HepG2 (cell line): ENCODE results near the gene CCDC9B. TPM values are rescaled to one million over a fixed set of nuclear protein-coding genes. Genes with fewer than 3 reads are reported as not detected.

Experiments
- ATAC-seq: fragments of 200-7000 bp; cut with Tn5 transposase; 3 replicates; pipeline ENCODE4 v1.9.1; 2020; ENCODE audit warnings: mild to moderate bottlenecking, moderate library complexity
- BruUV-seq: library from RNA; stranded (reverse); fragments of 400-500 nt; replicated peaks from 2 replicates; lab custom pipeline; 2021; lab: Mats Ljungman, UMichigan
- CTCF ChIA-PET: fragments of 300-600 bp; formaldehyde crosslinking; extraction: SDS; loops from one replicate; lab custom pipeline; 2021; ENCODE audit warnings: low total read pairs, inconsistent platforms, low intra/inter-chr PET ratio; lab: Yijun Ruan, JAX
- POLR2A ChIA-PET: fragments of 350-600 bp; sonication (Branson Sonifier 250); formaldehyde crosslinking; loops from one replicate; lab custom pipeline; 2020; ENCODE audit warnings: antibody characterized with exemption, inconsistent platforms; lab: Yijun Ruan, JAX
- DNase-seq: peaks from one replicate; pipeline ENCODE4 v3.0.0-alpha.2; 2015; ENCODE audit warnings: low spot score
- FAIRE-seq: peaks from 3 replicates; lab custom pipeline; 2011; peaks lifted over from hg19 to GRCh38; lab: Jason Lieb, UNC
- H2AFZ ChIP-seq: one replicate; pipeline ENCODE4 v1.6.1; 2011; ENCODE audit warnings: low read length, inconsistent platforms
- H3K27ac ChIP-seq: fragments of 300-600 bp; 3 replicates; pipeline ENCODE4 v1.8.0; 2011; ENCODE audit warnings: mixed run types, mild to moderate bottlenecking, mixed read lengths, low read length, inconsistent platforms; ENCODE audit not compliant: insufficient read depth; ENCODE audit errors: extremely low read length
- H3K27me3 ChIP-seq, 2 experiments: fragments of 200-600 bp in 1 of 2; 2 replicates in 1 of 2; 3 replicates in 1 of 2; pipeline versions ENCODE4 v1.6.0 to v1.8.0; 2011; ENCODE audit warnings: low read length in 2 of 2, mild to moderate bottlenecking in 2 of 2, moderate library complexity in 2 of 2, inconsistent platforms in 1 of 2; ENCODE audit not compliant: insufficient read depth in 2 of 2, control insufficient read depth in 1 of 2
- H3K36me3 ChIP-seq, 2 experiments: fragments of 200-600 bp in 1 of 2; replicated peaks in 1 of 2; 2 replicates in 1 of 2; 3 replicates in 1 of 2; pipeline versions ENCODE4 v1.5.1 to v1.8.0; 2011; ENCODE audit warnings: low read length in 2 of 2, inconsistent platforms in 1 of 2; ENCODE audit not compliant: insufficient read depth in 2 of 2, control insufficient read depth in 1 of 2
- H3K4me1 ChIP-seq: 2 replicates; pipeline ENCODE4 v1.5.1; 2012; ENCODE audit warnings: low read length, inconsistent platforms; ENCODE audit not compliant: insufficient read depth
- H3K4me2 ChIP-seq: 2 replicates; pipeline ENCODE4 v1.6.0; 2011; ENCODE audit warnings: low read depth, low read length, inconsistent platforms
- H3K4me3 ChIP-seq, 3 experiments: fragments of 200-600 bp in 1 of 3; sonication (generic), shearing (Covaris generic) in 1 of 3; replicated peaks in 1 of 3; 2 replicates each; pipeline ENCODE4 v1.5.1; 2011 to 2016; ENCODE audit warnings: low read length in 3 of 3, inconsistent platforms in 2 of 3, low read depth in 2 of 3, mild to moderate bottlenecking in 2 of 3, control low read depth in 1 of 3, mixed read lengths in 1 of 3; ENCODE audit not compliant: insufficient read depth in 1 of 3
- H3K79me2 ChIP-seq: one replicate; pipeline ENCODE4 v1.6.1; 2011; ENCODE audit warnings: low read length, inconsistent platforms; ENCODE audit not compliant: insufficient read depth
- H3K9ac ChIP-seq: 2 replicates; pipeline ENCODE4 v1.6.0; 2011; ENCODE audit warnings: mild to moderate bottlenecking, low read depth, low read length, inconsistent platforms; ENCODE audit not compliant: insufficient read depth
- H3K9me3 ChIP-seq: 2 replicates; pipeline ENCODE4 v1.5.1; 2012; ENCODE audit warnings: mild to moderate bottlenecking, low read length
- H4K20me1 ChIP-seq: 2 replicates; pipeline ENCODE4 v1.6.0; 2011; ENCODE audit warnings: inconsistent platforms, mild to moderate bottlenecking, low read length, moderate library complexity; ENCODE audit not compliant: insufficient read depth
- AKAP8 ChIP-seq: sonication (generic); formaldehyde crosslinking; IDR thresholded peaks from 2 replicates; pipeline ENCODE4 v1.5.1; 2020; ENCODE audit warnings: mild to moderate bottlenecking, missing genetic modification reagents
- BORCS8-MEF2B ChIP-seq: sonication (generic); formaldehyde crosslinking; IDR thresholded peaks from 2 replicates; pipeline ENCODE4 v1.8.0; 2022; ENCODE audit warnings: mild to moderate bottlenecking, missing genetic modification reagents
- CCAR2 ChIP-seq: fragments of 200-400 bp; formaldehyde crosslinking; optimal IDR thresholded peaks from 2 replicates; pipeline ENCODE3; 2018; ENCODE audit warnings: low read depth, mild to moderate bottlenecking, low read length, moderate library complexity
- CENPT ChIP-seq: sonication (generic); formaldehyde crosslinking; IDR thresholded peaks from 2 replicates; pipeline ENCODE4 v1.8.0; 2022; ENCODE audit warnings: low read depth, mild to moderate bottlenecking, moderate library complexity, missing genetic modification reagents
- FOSL2 ChIP-seq: sonication (generic); formaldehyde crosslinking; IDR thresholded peaks from 2 replicates; pipeline ENCODE4 v1.4.0; 2020; ENCODE audit warnings: missing genetic modification reagents
- PHF21A ChIP-seq: sonication (generic); formaldehyde crosslinking; IDR thresholded peaks from 2 replicates; pipeline ENCODE4 v1.5.0; 2020; ENCODE audit warnings: mild to moderate bottlenecking, missing genetic modification reagents
- RFXAP ChIP-seq: sonication (generic); formaldehyde crosslinking; IDR thresholded peaks from 2 replicates; pipeline ENCODE4 v1.4.0; 2020; ENCODE audit warnings: missing genetic modification reagents, borderline replicate concordance
- TAF15 ChIP-seq: fragments of 200-400 bp; formaldehyde crosslinking; IDR thresholded peaks from one replicate; pipeline ENCODE4 v1.6.1; 2018; ENCODE audit warnings: mild to moderate bottlenecking, low read depth, low read length; ENCODE audit not compliant: poor library complexity, severe bottlenecking
- ZFYVE20 ChIP-seq: sonication (generic); formaldehyde crosslinking; IDR thresholded peaks from 2 replicates; pipeline ENCODE4 v1.8.0; 2023; ENCODE audit warnings: low read depth, mild to moderate bottlenecking, moderate library complexity, missing genetic modification reagents, borderline replicate concordance
- ZNF264 ChIP-seq: sonication (generic); formaldehyde crosslinking; IDR thresholded peaks from 2 replicates; pipeline ENCODE4 v1.4.0; 2020; ENCODE audit warnings: missing genetic modification reagents
- ZNF326 ChIP-seq: sonication (generic); formaldehyde crosslinking; IDR thresholded peaks from 2 replicates; pipeline ENCODE4 v1.4.0; 2020; ENCODE audit warnings: missing genetic modification reagents, borderline replicate concordance
- ZNF432 ChIP-seq: sonication (generic); formaldehyde crosslinking; IDR thresholded peaks from 2 replicates; pipeline ENCODE4 v1.5.0; 2020; ENCODE audit warnings: missing genetic modification reagents, mild to moderate bottlenecking, borderline replicate concordance
- ZNF510 ChIP-seq: sonication (generic); formaldehyde crosslinking; IDR thresholded peaks from 2 replicates; pipeline ENCODE4 v1.4.0; 2020; ENCODE audit warnings: low read depth, mild to moderate bottlenecking, missing genetic modification reagents
- ZNF672 ChIP-seq: sonication (generic); formaldehyde crosslinking; IDR thresholded peaks from 2 replicates; pipeline ENCODE4 v1.8.1; 2022; ENCODE audit warnings: missing genetic modification reagents
- ZNF784 ChIP-seq: sonication (generic); formaldehyde crosslinking; IDR thresholded peaks from 2 replicates; pipeline ENCODE4 v1.5.1; 2020; ENCODE audit warnings: missing genetic modification reagents, mild to moderate bottlenecking, borderline replicate concordance
- WGBS: methylation state at CpG from one replicate; pipeline ENCODE4 v1.1.6; 2017; ENCODE audit warnings: low lambda C conversion rate; 5-methylcytosine and 5-hydroxymethylcytosine counted together
- in situ Hi-C: cut with HindIII; loops from 2 replicates; pipeline ENCODE4 v1.10.0; 2017; ENCODE audit warnings: low pct_unique_long_range_greater_than_20kb; ENCODE audit not compliant: extremely low pct_ligation_motif_present
- intact Hi-C: fragments of 100-400 bp; cut with micrococcal nuclease; formaldehyde crosslinking; loops from one replicate; pipeline ENCODE4 v1.10.0; 2022; ENCODE audit not compliant: unreplicated experiment
- polyA plus RNA-seq, 8 experiments: library from polyadenylated mRNA; depleted of rRNA in 3 of 8; stranded (reverse) in 7 of 8; unstranded in 1 of 8; fragments of >200 nt; fragmentation: Illumina TruSeq in 4 of 8; extraction: Trizol in 4 of 8; gene quantifications; 2 replicates each; pipeline versions ENCODE4 v1.2.1 to v1.2.3, GENCODE V29; 2011 to 2016; ENCODE audit warnings: low read depth in 4 of 8, missing spikeins in 1 of 8, mixed read lengths in 1 of 8; ENCODE audit not compliant: insufficient read depth in 1 of 8
- total RNA-seq, 5 experiments: library from RNA; depleted of rRNA; stranded (reverse); fragments of >200 nt; fragmentation: Illumina TruSeq; extraction: Trizol; gene quantifications; 2 replicates each; pipeline ENCODE4 v1.2.3, GENCODE V29; 2016; ENCODE audit warnings: low read depth in 1 of 5

CCDC9B gene
- total and polyA plus RNA-seq, 2 of the 13 experiments (the other 11 are each of a cell fraction or from before 2014, with no cell fraction given), result 0.98 to 1.6 TPM

GRCh38 chr15:40379853-40380252 lies 39.1 kb upstream of the CCDC9B start:
- no peak for ATAC-seq
- H3K9ac ChIP-seq, result no peak overlapping the region
- intact Hi-C loops, result no loop called here

GRCh38 chr15:40379374-40379773 lies 38.6 kb upstream of the CCDC9B start:
- Histone ChIP-seq H3K27me3 (no peaks in the 10 kb centered on the region; a peak in 2 of 5 replicates), H3K27ac (no peak overlapping the region), H3K79me2 (peaks cover 14% of the 10 kb centered on the region), H3K4me2 (peak overlapping the region; percentile 34; the same call in 1 of the 2 replicates), H4K20me1 (no peaks in the 10 kb centered on the region), H3K36me3 (no peaks in the 10 kb centered on the region), H3K9ac (no peak overlapping the region), H3K9me3 (no peaks in the 10 kb centered on the region), H3K4me3 (no peak overlapping the region), H3K4me1 (peaks cover 31% of the 10 kb centered on the region), H2AFZ (peak overlapping the region; percentile 60)
- DNase-seq, result no peak
- ATAC-seq, result no peak
- FAIRE-seq, result no peak
- 63% methylated on average over 4 of the region's 4 CpGs for WGBS
- TF ChIP-seq ZNF264 (no peak), TAF15 (no peak), AKAP8 (no peak), RFXAP (CRISPR knock-in tag) (no peak), BORCS8-MEF2B (CRISPR knock-in tag) (no peak), ZNF510 (CRISPR knock-in tag) (no peak), CENPT (CRISPR knock-in tag) (no peak), ZNF432 (no peak), PHF21A (CRISPR knock-in tag) (no peak), ZNF672 (CRISPR knock-in tag) (no peak)
- ChIA-PET CTCF (no interaction called here), POLR2A (no interaction called here)
- intact Hi-C loops (no loop called here), in situ Hi-C loops (no loop called here)
- BruUV-seq, result no TSS peak

More at GRCh38 chr15:40379853-40380252, 39.1 kb upstream of the CCDC9B start:
- no peaks in the 10 kb centered on the region; a peak in 2 of 5 replicates for H3K27me3 ChIP-seq
- H3K27ac ChIP-seq, result no peak overlapping the region
- peaks cover 18% of the 10 kb centered on the region for H3K79me2 ChIP-seq
- peaks cover 36% of the 10 kb centered on the region for H3K4me1 ChIP-seq
- under 1% methylated on average over 4 of the region's 4 CpGs for WGBS
- H4K20me1 ChIP-seq, result no peaks in the 10 kb centered on the region
- no peak for FAIRE-seq
- in situ Hi-C loops, result no loop called here
- no peak overlapping the region for H3K4me3 ChIP-seq
- H3K36me3 ChIP-seq, result no peaks in the 10 kb centered on the region
- CTCF ChIA-PET, result no interaction called here
- peak; percentile 41 for DNase-seq
- no TSS peak for BruUV-seq
- TF ChIP-seq CCAR2, result no peak
- no peak for TF ChIP-seq ZNF326 (CRISPR knock-in tag)
- TF ChIP-seq ZFYVE20 (CRISPR knock-in tag), result no peak
- no peak for TF ChIP-seq ZNF784
- peak; percentile 45 for TF ChIP-seq FOSL2 (CRISPR knock-in tag)
- peak overlapping the region; percentile 34; the same call in 1 of the 2 replicates for H3K4me2 ChIP-seq
- peak overlapping the region; percentile 60 for H2AFZ ChIP-seq
- POLR2A ChIA-PET, result no interaction called here
- no peaks in the 10 kb centered on the region for H3K9me3 ChIP-seq
